HFF-Myc (cell line): Measurements from ENCODE around the gene PYDC1.

Experiments
- DNase-seq: peaks from one replicate; pipeline ENCODE4 v3.0.0-alpha.2; 2011; ENCODE audit warnings: low read depth; ENCODE audit errors: extremely low read depth
- H3K4me3 ChIP-seq: replicated peaks from 2 replicates; pipeline ENCODE4 v1.5.1; 2011; ENCODE audit warnings: low read depth, mild to moderate bottlenecking, control low read depth, low read length
- TF ChIP-seq, protein P1 (sequence below): IDR thresholded peaks from 2 replicates; pipeline ENCODE4 v1.5.1; 2012; ENCODE audit warnings: mild to moderate bottlenecking, low read depth, low read length, control low read depth; ENCODE audit errors: missing control alignments

Gene PYDC1

DNA sequence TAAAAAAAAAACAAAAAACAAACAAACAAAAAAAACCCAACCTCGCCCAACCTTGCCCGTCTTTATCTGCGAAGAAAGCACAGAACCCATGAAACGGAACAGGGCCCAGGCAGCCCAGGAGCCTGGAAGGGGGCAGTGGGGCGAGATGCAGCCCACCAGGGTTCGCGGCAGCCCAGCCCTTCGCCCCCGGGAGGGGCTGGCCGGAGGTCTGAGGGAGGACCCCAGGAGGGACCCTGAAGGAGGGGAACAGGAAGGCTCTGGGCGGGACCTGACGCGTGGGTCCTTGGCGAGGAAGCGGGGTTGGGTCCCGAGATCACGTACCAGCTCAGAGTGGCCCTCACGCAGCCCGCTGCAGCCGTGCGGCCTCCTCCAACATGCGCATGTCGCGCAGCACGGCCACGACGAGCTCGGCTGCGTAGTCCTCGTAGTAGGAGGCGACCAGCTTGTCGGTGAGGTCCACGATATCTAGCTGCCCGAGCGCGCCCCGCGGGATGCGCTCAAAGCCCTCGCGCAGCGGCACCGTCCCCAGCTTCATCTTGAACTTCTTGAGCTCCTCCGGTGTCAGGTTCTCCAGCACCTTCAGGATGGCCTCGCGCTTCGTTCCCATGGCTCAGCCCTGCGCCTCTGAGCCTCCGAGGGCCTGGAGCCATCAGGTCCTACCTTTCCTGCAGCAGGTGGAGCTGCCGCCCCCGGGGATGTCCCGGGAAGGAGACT is at the start of gene PYDC1:
Gene PYDC1 (minus strand): TSS at position 714 of the 714 bp plus-strand sequence. CDS start 107 bp downstream, at position 607.
- TF ChIP-seq, protein P1, sequence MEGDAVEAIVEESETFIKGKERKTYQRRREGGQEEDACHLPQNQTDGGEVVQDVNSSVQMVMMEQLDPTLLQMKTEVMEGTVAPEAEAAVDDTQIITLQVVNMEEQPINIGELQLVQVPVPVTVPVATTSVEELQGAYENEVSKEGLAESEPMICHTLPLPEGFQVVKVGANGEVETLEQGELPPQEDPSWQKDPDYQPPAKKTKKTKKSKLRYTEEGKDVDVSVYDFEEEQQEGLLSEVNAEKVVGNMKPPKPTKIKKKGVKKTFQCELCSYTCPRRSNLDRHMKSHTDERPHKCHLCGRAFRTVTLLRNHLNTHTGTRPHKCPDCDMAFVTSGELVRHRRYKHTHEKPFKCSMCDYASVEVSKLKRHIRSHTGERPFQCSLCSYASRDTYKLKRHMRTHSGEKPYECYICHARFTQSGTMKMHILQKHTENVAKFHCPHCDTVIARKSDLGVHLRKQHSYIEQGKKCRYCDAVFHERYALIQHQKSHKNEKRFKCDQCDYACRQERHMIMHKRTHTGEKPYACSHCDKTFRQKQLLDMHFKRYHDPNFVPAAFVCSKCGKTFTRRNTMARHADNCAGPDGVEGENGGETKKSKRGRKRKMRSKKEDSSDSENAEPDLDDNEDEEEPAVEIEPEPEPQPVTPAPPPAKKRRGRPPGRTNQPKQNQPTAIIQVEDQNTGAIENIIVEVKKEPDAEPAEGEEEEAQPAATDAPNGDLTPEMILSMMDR = no peak
- no peak within 1 kb of the TSS for H3K4me3 ChIP-seq
- DNase-seq = no peak

DNA sequence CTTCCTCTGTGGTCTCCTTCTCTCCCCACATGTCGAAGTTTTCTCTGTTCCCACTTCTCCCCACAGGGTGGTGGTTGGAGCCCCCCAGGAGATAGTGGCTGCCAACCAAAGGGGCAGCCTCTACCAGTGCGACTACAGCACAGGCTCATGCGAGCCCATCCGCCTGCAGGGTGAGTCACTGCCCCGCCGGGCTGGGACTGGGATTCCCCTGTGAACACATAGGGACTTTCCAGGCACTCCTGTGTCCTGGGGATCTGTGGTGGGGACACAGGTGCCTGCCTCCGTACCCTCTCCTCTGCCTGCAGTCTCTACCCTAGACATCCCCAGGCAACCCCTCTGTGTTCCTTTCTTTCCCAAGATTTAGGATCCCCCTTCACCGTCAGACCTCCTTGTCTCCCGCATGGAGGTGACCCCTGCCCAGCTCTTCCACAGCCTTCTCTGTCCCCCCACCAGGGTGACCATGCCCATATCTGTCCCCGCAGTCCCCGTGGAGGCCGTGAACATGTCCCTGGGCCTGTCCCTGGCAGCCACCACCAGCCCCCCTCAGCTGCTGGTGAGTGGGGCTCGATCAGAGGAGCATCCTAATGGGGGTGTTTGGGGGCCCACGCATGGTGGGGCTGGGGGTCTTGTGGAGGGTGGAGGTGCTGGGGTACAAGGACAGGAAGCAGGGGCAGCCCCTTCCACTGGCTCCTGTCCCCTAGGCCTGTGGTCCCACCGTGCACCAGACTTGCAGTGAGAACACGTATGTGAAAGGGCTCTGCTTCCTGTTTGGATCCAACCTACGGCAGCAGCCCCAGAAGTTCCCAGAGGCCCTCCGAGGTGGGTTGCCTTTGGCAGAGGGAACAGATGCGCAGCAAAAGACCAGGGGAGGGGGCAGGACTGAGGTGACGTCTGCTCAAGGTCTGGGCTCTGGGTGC is 48.7 kb upstream of the PYDC1 start:
- TF ChIP-seq, protein P1 = no peak
- H3K4me3 ChIP-seq = no peak overlapping the region
- DNase-seq = no peak

DNA sequence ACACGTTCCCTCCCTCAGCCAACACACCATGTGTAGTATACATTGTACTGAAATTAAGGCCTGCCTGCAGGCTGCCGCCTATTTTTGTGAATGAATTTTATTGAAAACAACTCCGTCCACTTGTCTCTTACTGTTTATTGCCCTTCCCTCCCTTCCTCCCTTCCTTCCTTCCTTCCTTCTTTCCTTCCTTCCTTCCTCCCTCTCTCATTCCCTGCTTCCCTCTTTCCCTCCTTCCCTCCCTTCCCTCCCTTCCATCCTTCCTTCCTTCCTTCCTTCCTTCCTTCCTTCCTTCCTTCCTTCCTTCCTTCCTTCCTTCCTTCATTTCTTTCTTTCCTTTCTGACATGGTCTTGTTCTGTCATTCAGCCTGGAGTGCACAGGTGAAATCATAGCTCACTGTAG is 45.1 kb upstream of the PYDC1 start:
- DNase-seq = no peak
- TF ChIP-seq, protein P1 = no peak
- no peak overlapping the region for H3K4me3 ChIP-seq

DNA sequence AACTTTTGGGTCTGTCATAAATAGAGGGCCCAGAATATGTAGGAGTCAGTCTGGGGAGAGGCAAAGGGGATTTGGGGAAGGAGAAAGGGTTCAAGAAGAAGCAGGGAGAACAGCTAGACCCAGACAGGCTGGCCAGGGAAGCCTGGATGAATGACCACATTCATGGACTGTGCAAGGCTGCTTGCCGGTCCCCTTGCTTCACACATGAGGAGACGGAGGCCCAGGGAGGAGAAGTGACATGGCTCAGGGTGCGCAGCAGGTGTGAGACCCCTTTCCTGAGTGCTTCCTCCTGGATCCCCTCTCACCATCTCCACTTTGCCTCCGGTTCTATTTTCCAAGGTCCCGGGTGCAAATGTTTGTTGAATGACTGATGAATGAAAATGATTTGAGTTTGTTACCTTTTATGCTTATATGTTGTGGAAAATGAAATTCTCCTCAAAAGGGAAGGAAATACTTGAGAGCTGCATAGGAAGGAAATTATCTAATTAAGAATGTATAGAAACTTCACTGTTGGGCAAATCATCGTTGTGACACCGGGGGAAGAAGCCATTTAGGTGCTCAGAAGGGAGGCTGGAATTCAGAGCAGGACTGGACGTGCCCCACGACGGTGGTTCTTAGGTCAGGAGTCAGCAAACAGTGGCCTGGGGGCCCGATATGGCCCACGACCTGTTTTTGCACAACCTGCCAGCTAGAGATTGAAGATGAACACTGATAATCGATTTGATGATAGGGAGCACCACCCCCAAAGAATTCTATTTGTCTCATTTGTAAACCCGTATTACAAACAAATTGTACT is 43.4 kb upstream of the PYDC1 start:
- TF ChIP-seq, protein P1 = no peak
- no peak overlapping the region for H3K4me3 ChIP-seq
- no peak for DNase-seq

DNA sequence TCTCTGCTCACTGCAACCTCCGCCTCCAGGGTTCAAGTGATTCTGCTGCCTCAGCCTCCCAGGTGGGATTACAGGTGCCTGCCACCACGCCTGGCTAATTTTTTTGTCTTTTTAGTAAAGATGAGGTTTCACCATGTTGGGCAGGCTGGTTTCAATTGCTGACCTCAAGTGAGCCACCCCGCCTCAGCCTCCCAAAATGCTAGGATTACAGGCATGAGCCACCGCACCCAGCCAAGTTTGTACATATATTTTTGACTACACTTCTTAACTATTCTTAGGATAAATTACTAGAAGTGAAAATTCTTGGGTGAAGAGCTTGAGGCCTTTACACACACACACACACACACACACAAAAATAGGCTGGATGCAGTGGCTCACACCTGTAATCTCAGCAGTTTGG is 41.4 kb upstream of the PYDC1 start:
- DNase-seq = no peak
- no peak overlapping the region for H3K4me3 ChIP-seq
- TF ChIP-seq, protein P1 = no peak

DNA sequence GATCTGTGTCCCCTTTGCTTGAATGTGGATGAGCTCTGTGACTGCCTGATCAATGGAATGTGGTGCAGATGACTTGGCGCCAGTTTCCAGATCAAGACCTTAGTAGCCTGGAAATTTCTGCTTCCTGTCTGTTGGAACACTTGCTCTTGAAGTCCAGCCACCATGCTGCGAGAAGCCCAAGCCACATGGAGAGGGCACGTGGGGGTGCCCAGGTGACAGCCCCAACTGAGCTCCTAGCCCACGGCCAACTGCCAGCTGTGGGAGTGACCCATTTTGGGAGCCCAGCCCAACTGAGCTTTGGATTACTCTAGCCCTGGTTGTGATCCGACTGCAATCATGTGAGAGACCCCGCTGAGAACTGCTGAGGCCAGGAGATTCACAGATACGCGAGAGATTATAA is 39.5 kb upstream of the PYDC1 start:
- no peak overlapping the region for H3K4me3 ChIP-seq
- no peak for DNase-seq
- TF ChIP-seq, protein P1 = no peak
